T1000 (cell line): Measurements from ENCODE around the gene HELZ.

ENCODE experiments used
- DNase-seq: peaks from one replicate; lab custom pipeline; 2025; ENCODE audit warnings: mixed read lengths; lab: John Stamatoyannopoulos, UW

HELZ gene

DNA sequence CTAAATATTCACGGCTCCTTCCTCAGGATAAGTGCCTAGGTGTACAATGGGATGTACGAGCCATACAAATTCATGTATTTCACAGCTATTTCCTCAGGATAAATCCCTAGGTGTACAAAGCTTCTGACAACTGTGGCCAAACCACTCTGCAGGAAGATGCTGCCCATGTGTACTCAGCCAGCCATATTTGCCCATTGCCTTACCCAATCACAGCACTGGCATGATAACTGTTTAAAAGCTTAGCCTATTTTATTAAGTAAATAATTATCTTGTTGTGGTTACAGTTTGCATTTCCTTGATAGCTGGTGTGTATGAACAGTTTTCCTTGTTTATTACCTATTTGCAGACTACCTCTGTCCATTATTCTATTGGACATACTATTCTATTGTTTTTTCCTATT is 165.5 kb downstream of the HELZ start:
- DNase-seq, result no peak

- no peak for DNase-seq
Measured at GRCh38 chr17:67078292-67078691, 166.7 kb downstream of the HELZ start.

DNA sequence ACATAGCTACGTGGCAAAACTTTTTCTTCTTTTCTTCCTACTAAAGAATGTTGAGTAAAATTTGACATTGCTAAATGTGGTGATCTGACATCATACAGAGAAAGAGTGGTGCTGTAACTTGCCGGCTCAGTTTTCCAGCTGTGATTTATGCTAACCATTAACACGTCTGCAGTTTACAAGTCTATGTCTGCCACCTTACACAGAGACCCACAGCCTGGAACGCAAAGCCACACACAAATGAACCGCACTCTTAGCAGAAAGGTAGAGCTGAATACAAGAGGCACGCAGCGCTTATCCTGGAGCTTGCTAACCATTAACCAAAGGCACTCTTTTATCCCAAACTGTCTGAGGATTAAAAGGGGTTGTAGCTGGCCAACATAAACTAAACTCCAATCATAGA is 168.7 kb downstream of the HELZ start:
- DNase-seq, result no peak

DNA sequence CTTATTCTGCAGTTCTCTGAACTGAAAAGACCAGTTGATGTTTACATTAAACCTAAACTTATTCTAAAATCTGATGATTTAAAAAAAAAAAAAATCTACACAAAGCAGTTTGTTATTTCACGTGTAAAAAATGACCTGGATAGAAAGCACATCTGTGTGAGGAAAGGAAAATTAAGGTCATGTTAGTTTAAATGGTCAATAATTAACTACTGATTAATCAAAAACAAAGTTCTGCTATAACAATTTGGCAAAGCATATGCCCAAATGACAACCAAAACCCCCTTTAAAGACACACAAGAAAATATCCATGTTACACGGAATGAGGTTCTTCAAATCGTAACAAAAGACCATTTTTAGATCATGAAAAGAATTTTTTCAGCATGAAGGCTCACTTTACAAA is 170.2 kb downstream of the HELZ start:
- no peak for DNase-seq

DNA sequence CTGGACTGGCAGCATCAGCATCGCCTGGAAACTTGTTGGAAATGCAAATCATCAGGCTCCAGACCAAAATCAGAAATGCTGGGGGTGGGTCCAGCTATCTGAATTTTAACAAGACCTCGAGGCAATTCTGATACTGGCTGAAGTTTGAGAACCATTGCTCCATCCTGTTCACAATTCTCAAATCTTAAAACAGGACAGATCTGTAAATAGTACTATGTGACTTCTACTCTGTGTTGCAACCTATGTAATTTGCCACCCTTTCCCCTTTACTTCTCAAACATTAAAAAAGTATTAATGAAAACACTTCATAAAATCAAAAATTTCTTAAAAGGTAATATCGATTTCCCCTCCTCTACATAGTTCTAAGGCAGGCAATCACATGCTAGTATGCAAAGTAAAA is 172.1 kb downstream of the HELZ start:
- no peak for DNase-seq

DNA sequence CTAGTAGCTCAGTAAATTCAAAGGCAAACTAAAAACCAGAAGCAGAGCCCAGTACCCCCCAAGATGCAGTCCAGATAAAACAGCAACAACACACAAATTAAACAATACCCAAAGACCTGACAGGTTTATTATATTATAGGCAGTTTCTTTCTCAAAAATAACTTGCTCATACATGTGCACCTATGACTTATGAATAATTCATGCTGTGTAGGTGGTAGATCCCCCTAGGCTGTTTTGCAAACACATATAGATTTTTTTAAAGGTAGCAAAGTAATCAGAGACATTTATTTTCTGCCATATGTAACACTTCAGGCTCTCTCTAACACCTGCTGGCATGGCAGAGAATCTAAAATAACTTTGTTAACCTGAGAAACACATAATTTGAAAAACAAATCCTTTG is 173.4 kb downstream of the HELZ start:
- no peak for DNase-seq

GRCh38 chr17:67069603-67070136 is 175.3 kb downstream of the HELZ start:
- DNase-seq, result no peak

DNA sequence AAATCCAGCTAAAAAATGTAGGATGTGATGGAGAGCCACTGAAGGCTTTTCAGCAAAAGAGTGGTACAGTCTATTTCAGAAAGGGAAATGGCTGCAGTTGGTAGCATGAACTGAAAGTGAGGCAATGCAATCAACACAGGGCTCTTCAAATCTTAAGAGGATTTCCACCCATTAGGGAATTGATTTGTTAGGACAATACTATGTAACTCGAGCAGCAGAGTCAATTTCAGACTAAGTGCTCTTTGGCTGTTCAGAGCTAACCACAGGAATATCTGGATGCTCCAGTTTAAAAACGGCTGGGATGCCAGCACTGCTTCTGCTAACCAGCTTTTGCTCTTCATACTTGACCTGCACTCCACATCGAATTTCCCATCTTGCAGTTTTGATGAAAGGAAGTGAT is 176.0 kb downstream of the HELZ start:
- no peak for DNase-seq

GRCh38 chr17:67067571-67068482 is 177.2 kb downstream of the HELZ start:
- no peak for DNase-seq

DNA sequence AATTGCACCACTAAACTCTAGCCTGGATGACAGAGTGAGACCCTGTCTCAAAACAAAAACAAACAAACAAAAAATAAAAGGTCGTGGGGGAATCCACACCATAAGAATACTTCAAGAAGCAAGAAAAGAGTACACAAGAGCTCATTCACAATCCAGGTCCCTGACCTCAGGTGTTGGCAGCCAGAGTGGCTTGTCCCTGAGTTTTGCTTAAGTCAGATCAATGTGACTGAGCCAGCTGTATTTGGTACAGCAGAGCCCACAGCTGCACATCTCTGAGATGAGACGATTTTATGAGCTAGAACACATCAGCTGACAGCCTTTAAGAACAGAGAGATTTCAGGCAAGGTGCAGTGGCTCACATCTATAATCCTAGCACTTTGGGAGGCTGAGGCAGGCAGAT is 178.3 kb downstream of the HELZ start:
- no peak for DNase-seq

- no peak for DNase-seq
Measured at GRCh38 chr17:67063141-67063540, 181.9 kb downstream of the HELZ start.

GRCh38 chr17:67059372-67059771 is 185.6 kb downstream of the HELZ start:
- DNase-seq, result no peak

DNA sequence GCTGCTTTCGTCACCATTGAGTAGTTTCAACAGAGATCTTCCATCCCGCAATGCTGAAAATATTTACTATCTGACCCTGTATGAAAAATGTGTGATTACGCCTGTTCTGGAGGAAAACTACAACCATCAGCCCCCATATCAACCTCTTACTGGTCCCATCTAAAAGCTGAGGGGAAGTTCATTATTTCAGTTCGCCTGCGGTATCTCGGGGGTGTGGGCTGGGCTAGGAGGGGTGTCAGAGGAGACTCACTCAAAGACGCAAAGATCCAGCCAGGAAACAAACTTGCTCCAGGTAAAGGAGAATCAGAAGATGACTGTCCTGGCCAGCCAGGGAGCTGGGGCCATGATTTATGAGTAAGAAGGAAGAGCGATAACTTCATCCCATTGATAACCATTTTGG is 187.0 kb downstream of the HELZ start:
- no peak for DNase-seq

GRCh38 chr17:67056746-67057490 is 188.1 kb downstream of the HELZ start:
- DNase-seq, result no peak

- no peak for DNase-seq
Measured at GRCh38 chr17:67055811-67056745, 188.9 kb downstream of the HELZ start.

- no peak for DNase-seq
Measured at GRCh38 chr17:67055041-67055443, 190.0 kb downstream of the HELZ start.

DNA sequence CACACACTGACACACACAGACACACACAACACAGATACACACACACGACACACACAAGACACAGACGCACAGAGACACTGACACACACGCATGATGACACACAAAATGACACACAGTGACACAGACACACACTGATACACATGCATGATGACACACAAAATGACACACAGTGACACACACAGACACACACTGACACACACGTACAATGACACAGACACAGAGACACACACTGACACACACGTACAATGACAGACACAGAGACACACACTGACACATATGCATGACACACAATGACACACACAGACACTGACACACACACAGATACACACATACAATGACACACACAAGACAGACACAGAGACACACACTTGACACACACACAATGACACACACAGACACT is 190.4 kb downstream of the HELZ start:
- DNase-seq, result no peak

- no peak for DNase-seq
Measured at GRCh38 chr17:67054011-67054591, 190.9 kb downstream of the HELZ start.

DNA sequence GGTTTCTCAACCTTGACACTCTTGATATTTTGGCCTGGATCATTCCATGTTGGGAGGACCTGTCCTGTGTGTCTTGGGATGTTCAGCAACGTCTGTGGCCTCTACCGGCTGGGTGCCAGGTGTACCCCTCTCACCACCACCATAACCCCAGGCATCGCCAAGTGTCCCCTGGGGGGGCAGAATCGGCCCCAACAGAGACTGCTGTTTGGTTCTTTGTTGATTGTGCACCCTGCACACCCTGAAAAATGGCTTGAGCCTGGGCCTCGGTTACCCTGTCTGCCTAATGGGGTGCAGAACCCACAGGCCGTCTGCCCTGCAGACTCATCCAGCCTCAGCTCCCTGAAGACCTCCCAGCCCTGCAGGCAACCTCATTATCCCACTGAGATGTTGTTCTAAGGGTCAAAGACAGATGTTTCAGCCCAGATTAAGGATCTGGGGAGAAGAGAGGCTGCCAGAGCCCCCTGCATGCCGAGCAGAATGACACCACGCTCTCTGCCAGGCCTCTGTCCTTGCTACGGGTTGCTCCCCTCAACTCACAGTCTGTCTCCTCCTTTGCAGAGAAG is 191.5 kb downstream of the HELZ start:
- no peak for DNase-seq

GRCh38 chr17:67052720-67053437 is 192.1 kb downstream of the HELZ start:
- DNase-seq, result no peak

- DNase-seq, result no peak
Measured at GRCh38 chr17:67051837-67052236, 193.2 kb downstream of the HELZ start.
